ENCODE data around the gene UGT2B15.
"Not testable (repeated sequence)": the region's sequence is repeated elsewhere in the genome, so short reads cannot be mapped to it uniquely, and the experiment has no call there.

Gene UGT2B15

GRCh38 chr4:68691186-68691585 is 20.7 kb upstream of the UGT2B15 start:
- Histone ChIP-seq H3K4me3 (ENCODE audit: insufficient read depth, low read depth, low read length, poor library complexity, severe bottlenecking) (no peak overlapping the region), H3K36me3 (ENCODE audit: control insufficient read depth, insufficient read depth, low read length) (no peaks in the 10 kb centered on the region), H3K27ac (ENCODE audit: insufficient read depth, low read length, poor library complexity, severe bottlenecking) (no peak overlapping the region), H3K27me3 (replicated peaks; ENCODE audit: control insufficient read depth, insufficient read depth, low read length, poor library complexity, severe bottlenecking) (no peaks in the 10 kb centered on the region), H3K4me1 (ENCODE audit: control insufficient read depth, insufficient read depth, low read length, poor library complexity, severe bottlenecking) (no peaks in the 10 kb centered on the region), H3K9me3 (ENCODE audit: control insufficient read depth, low read length) (no peaks in the 10 kb centered on the region)
- no peak for DNase-seq

GRCh38 chr4:68683034-68683433 is 12.6 kb upstream of the UGT2B15 start:
- Histone ChIP-seq H3K4me3 (ENCODE audit: insufficient read depth, low read depth, low read length, poor library complexity, severe bottlenecking) (no peak overlapping the region), H3K27me3 (replicated peaks; ENCODE audit: control insufficient read depth, insufficient read depth, low read length, poor library complexity, severe bottlenecking) (no peaks in the 10 kb centered on the region), H3K9me3 (ENCODE audit: control insufficient read depth, low read length) (no peaks in the 10 kb centered on the region), H3K36me3 (ENCODE audit: control insufficient read depth, insufficient read depth, low read length) (no peaks in the 10 kb centered on the region), H3K4me1 (ENCODE audit: control insufficient read depth, insufficient read depth, low read length, poor library complexity, severe bottlenecking) (no peaks in the 10 kb centered on the region), H3K27ac (ENCODE audit: insufficient read depth, low read length, poor library complexity, severe bottlenecking) (no peak overlapping the region)
- DNase-seq, result no peak

GRCh38 chr4:68681298-68681697 is 10.8 kb upstream of the UGT2B15 start:
- H3K9me3 ChIP-seq (ENCODE audit: control insufficient read depth, low read length); H3K4me1 ChIP-seq (ENCODE audit: control insufficient read depth, insufficient read depth, low read length, poor library complexity, severe bottlenecking); H3K27ac ChIP-seq (ENCODE audit: insufficient read depth, low read length, poor library complexity, severe bottlenecking); H3K27me3 ChIP-seq (replicated peaks; ENCODE audit: control insufficient read depth, insufficient read depth, low read length, poor library complexity, severe bottlenecking); DNase-seq; H3K4me3 ChIP-seq (ENCODE audit: insufficient read depth, low read depth, low read length, poor library complexity, severe bottlenecking); H3K36me3 ChIP-seq (ENCODE audit: control insufficient read depth, insufficient read depth, low read length): not testable (repeated sequence)

- DNase-seq, result no peak
- no peaks in the 10 kb centered on the region for H3K27me3 ChIP-seq (replicated peaks; ENCODE audit: control insufficient read depth, insufficient read depth, low read length, poor library complexity, severe bottlenecking)
- no peak overlapping the region for H3K27ac ChIP-seq (ENCODE audit: insufficient read depth, low read length, poor library complexity, severe bottlenecking)
- no peaks in the 10 kb centered on the region for H3K36me3 ChIP-seq (ENCODE audit: control insufficient read depth, insufficient read depth, low read length)
- H3K9me3 ChIP-seq (ENCODE audit: control insufficient read depth, low read length), result no peaks in the 10 kb centered on the region
- no peak overlapping the region for H3K4me3 ChIP-seq (ENCODE audit: insufficient read depth, low read depth, low read length, poor library complexity, severe bottlenecking)
- no peaks in the 10 kb centered on the region for H3K4me1 ChIP-seq (ENCODE audit: control insufficient read depth, insufficient read depth, low read length, poor library complexity, severe bottlenecking)
Observed at GRCh38 chr4:68673143-68673542, 2.7 kb upstream of the UGT2B15 start.

- H3K4me1 ChIP-seq (ENCODE audit: control insufficient read depth, insufficient read depth, low read length, poor library complexity, severe bottlenecking); H3K4me3 ChIP-seq (ENCODE audit: insufficient read depth, low read depth, low read length, poor library complexity, severe bottlenecking); H3K9me3 ChIP-seq (ENCODE audit: control insufficient read depth, low read length); H3K36me3 ChIP-seq (ENCODE audit: control insufficient read depth, insufficient read depth, low read length); H3K27ac ChIP-seq (ENCODE audit: insufficient read depth, low read length, poor library complexity, severe bottlenecking); DNase-seq; H3K27me3 ChIP-seq (replicated peaks; ENCODE audit: control insufficient read depth, insufficient read depth, low read length, poor library complexity, severe bottlenecking): not testable (repeated sequence)
Observed at GRCh38 chr4:68671217-68671616, 765 bp upstream of the UGT2B15 start.

- H3K9me3 ChIP-seq (ENCODE audit: control insufficient read depth, low read length); H3K4me3 ChIP-seq (ENCODE audit: insufficient read depth, low read depth, low read length, poor library complexity, severe bottlenecking); H3K36me3 ChIP-seq (ENCODE audit: control insufficient read depth, insufficient read depth, low read length); H3K27me3 ChIP-seq (replicated peaks; ENCODE audit: control insufficient read depth, insufficient read depth, low read length, poor library complexity, severe bottlenecking); H3K27ac ChIP-seq (ENCODE audit: insufficient read depth, low read length, poor library complexity, severe bottlenecking); H3K4me1 ChIP-seq (ENCODE audit: control insufficient read depth, insufficient read depth, low read length, poor library complexity, severe bottlenecking); DNase-seq: not testable (repeated sequence)
Observed at GRCh38 chr4:68668537-68669163, 1.8 kb downstream of the UGT2B15 start.

GRCh38 chr4:68667551-68667950 is 2.9 kb downstream of the UGT2B15 start:
- not testable (repeated sequence) for H3K9me3 ChIP-seq (ENCODE audit: control insufficient read depth, low read length); H3K4me1 ChIP-seq (ENCODE audit: control insufficient read depth, insufficient read depth, low read length, poor library complexity, severe bottlenecking); H3K36me3 ChIP-seq (ENCODE audit: control insufficient read depth, insufficient read depth, low read length); H3K27ac ChIP-seq (ENCODE audit: insufficient read depth, low read length, poor library complexity, severe bottlenecking); H3K27me3 ChIP-seq (replicated peaks; ENCODE audit: control insufficient read depth, insufficient read depth, low read length, poor library complexity, severe bottlenecking); H3K4me3 ChIP-seq (ENCODE audit: insufficient read depth, low read depth, low read length, poor library complexity, severe bottlenecking); DNase-seq

GRCh38 chr4:68664721-68665120 is 5.7 kb downstream of the UGT2B15 start:
- DNase-seq; H3K27me3 ChIP-seq (replicated peaks; ENCODE audit: control insufficient read depth, insufficient read depth, low read length, poor library complexity, severe bottlenecking); H3K4me3 ChIP-seq (ENCODE audit: insufficient read depth, low read depth, low read length, poor library complexity, severe bottlenecking); H3K9me3 ChIP-seq (ENCODE audit: control insufficient read depth, low read length); H3K4me1 ChIP-seq (ENCODE audit: control insufficient read depth, insufficient read depth, low read length, poor library complexity, severe bottlenecking); H3K36me3 ChIP-seq (ENCODE audit: control insufficient read depth, insufficient read depth, low read length); H3K27ac ChIP-seq (ENCODE audit: insufficient read depth, low read length, poor library complexity, severe bottlenecking): not testable (repeated sequence)

GRCh38 chr4:68662836-68663574 is 7.4 kb downstream of the UGT2B15 start:
- not testable (repeated sequence) for H3K36me3 ChIP-seq (ENCODE audit: control insufficient read depth, insufficient read depth, low read length)

GRCh38 chr4:68658672-68659071 is 11.8 kb downstream of the UGT2B15 start:
- Histone ChIP-seq H3K4me1 (ENCODE audit: control insufficient read depth, insufficient read depth, low read length, poor library complexity, severe bottlenecking) (no peaks in the 10 kb centered on the region), H3K4me3 (ENCODE audit: insufficient read depth, low read depth, low read length, poor library complexity, severe bottlenecking) (no peak overlapping the region), H3K27me3 (replicated peaks; ENCODE audit: control insufficient read depth, insufficient read depth, low read length, poor library complexity, severe bottlenecking) (no peaks in the 10 kb centered on the region), H3K36me3 (ENCODE audit: control insufficient read depth, insufficient read depth, low read length) (no peaks in the 10 kb centered on the region), H3K9me3 (ENCODE audit: control insufficient read depth, low read length) (no peaks in the 10 kb centered on the region), H3K27ac (ENCODE audit: insufficient read depth, low read length, poor library complexity, severe bottlenecking) (no peak overlapping the region)
- DNase-seq, result no peak

More at GRCh38 chr4:68662836-68663574, 7.4 kb downstream of the UGT2B15 start:
- not testable (repeated sequence) for H3K4me3 ChIP-seq (ENCODE audit: insufficient read depth, low read depth, low read length, poor library complexity, severe bottlenecking); H3K9me3 ChIP-seq (ENCODE audit: control insufficient read depth, low read length); H3K27me3 ChIP-seq (replicated peaks; ENCODE audit: control insufficient read depth, insufficient read depth, low read length, poor library complexity, severe bottlenecking); H3K4me1 ChIP-seq (ENCODE audit: control insufficient read depth, insufficient read depth, low read length, poor library complexity, severe bottlenecking); DNase-seq; H3K27ac ChIP-seq (ENCODE audit: insufficient read depth, low read length, poor library complexity, severe bottlenecking)
